GM23338 (cell line): ENCODE data around the gene BTBD9.

Experiments
- CREB1 ChIP-seq: fragments of 250-450 bp; sonication (Bioruptor Pico); IDR thresholded peaks from 2 replicates; pipeline ENCODE4 v1.5.0; 2020; ENCODE audit warnings: low read depth, mild to moderate bottlenecking, moderate library complexity
- EZH2 ChIP-seq: fragments of 200-600 bp; sonication (generic); IDR thresholded peaks from one replicate; pipeline ENCODE4 v1.8.0; 2017; ENCODE audit warnings: antibody characterized with exemption, mild to moderate bottlenecking, low read depth; ENCODE audit not compliant: unreplicated experiment
- JUNB ChIP-seq: IDR thresholded peaks from one replicate; pipeline ENCODE4 v1.6.1; 2016; ENCODE audit warnings: antibody characterized with exemption; ENCODE audit not compliant: unreplicated experiment
- TF ChIP-seq, protein P1 (sequence below), 2 experiments: fragments of 200-600 bp in 1 of 2; sonication (generic) in 1 of 2; conservative IDR thresholded peaks; 2 replicates each; pipeline versions ENCODE4 v1.5.1 to v1.6.1; 2016 to 2017; ENCODE audit warnings: antibody characterized with exemption in 2 of 2, low read depth in 2 of 2, mild to moderate bottlenecking in 2 of 2, moderate library complexity in 1 of 2

- TF ChIP-seq, protein P1, sequence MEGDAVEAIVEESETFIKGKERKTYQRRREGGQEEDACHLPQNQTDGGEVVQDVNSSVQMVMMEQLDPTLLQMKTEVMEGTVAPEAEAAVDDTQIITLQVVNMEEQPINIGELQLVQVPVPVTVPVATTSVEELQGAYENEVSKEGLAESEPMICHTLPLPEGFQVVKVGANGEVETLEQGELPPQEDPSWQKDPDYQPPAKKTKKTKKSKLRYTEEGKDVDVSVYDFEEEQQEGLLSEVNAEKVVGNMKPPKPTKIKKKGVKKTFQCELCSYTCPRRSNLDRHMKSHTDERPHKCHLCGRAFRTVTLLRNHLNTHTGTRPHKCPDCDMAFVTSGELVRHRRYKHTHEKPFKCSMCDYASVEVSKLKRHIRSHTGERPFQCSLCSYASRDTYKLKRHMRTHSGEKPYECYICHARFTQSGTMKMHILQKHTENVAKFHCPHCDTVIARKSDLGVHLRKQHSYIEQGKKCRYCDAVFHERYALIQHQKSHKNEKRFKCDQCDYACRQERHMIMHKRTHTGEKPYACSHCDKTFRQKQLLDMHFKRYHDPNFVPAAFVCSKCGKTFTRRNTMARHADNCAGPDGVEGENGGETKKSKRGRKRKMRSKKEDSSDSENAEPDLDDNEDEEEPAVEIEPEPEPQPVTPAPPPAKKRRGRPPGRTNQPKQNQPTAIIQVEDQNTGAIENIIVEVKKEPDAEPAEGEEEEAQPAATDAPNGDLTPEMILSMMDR (conservative IDR thresholded peaks at IDR 0.05; ENCODE audit: low read depth in 2 of 2) = no peak
- no peak for TF ChIP-seq CREB1
- TF ChIP-seq EZH2 = no peak
- no peak for TF ChIP-seq JUNB
These were observed 10.6 kb upstream of the BTBD9 start for GRCh38 chr6:38650207-38650752.
